ENCODE data around the gene THRB.

The THRB gene

DNA sequence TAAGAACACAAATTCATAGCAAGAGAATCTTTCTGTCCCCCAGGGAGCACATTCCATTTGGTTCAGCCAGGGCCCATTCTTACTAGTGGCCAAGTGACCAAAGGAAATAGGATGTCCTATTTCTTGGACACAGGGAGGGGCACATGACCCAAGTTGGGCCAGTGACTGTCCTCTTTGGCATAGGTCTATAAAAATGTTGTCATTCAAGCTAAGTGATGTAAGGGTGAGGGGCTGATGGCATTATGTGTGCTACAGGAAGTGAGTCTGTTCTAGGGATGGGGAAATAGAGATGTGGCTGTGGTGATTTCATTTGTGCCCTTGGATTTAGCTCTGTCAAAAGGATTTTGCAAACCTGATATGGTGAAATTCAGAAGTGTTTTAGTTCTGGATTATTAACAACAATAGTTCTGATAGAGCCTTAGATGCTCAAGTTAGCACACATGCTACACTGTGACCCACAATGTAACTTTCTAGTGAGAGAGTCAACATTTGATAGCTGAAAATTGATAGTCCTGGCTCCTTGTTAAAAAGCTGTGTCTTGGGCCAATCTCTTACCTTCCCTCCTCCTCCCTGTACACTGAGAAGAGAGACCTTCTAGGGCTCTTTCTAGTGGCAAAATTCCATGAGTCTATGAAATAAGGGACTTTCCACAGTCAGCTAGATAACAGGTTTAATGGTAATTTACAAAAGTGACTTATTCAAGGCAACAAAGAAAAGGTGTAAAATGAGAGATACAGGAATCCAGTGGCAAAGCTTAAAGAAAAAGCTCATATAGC lies 117.2 kb downstream of the THRB start:
- H3K27ac ChIP-seq (ENCODE audit: low read depth, low read length): no peak overlapping the region
- H4K20me1 ChIP-seq (ENCODE audit: low read depth, low read length): no peaks in the 10 kb centered on the region
- no peak overlapping the region for H3K9ac ChIP-seq (ENCODE audit: low read length)
- no peak overlapping the region for H2AFZ ChIP-seq (ENCODE audit: low read depth, low read length, severe bottlenecking)
- no peaks in the 10 kb centered on the region for H3K27me3 ChIP-seq (ENCODE audit: low read length)
- H3K4me2 ChIP-seq (ENCODE audit: low read depth, low read length, poor library complexity, severe bottlenecking): no peak overlapping the region
- no peaks in the 10 kb centered on the region for H3K9me3 ChIP-seq (ENCODE audit: insufficient read depth, low read length)
- no peaks in the 10 kb centered on the region for H3K79me2 ChIP-seq (ENCODE audit: insufficient read depth, low read length)
- TF ChIP-seq CTCF (IDR thresholded peaks at IDR 0.05; ENCODE audit: insufficient read depth, low read length, poor library complexity, severe bottlenecking) (no peak), EZH2phosphoT487 (conservative IDR thresholded peaks at IDR 0.05; ENCODE audit: low read length) (no peak)
- no peaks in the 10 kb centered on the region for H3K36me3 ChIP-seq (ENCODE audit: low read length)
- no peak overlapping the region for H3K4me3 ChIP-seq (ENCODE audit: insufficient read depth, low read length, poor library complexity, severe bottlenecking)
- H3K9me2 ChIP-seq (replicated peaks; ENCODE audit: insufficient read depth, low read length): no peaks in the 10 kb centered on the region
- no peaks in the 10 kb centered on the region for H3F3A ChIP-seq (ENCODE audit: insufficient read depth)

- H3K9me3 ChIP-seq (ENCODE audit: insufficient read depth, low read length): no peaks in the 10 kb centered on the region
- no peaks in the 10 kb centered on the region for H3F3A ChIP-seq (ENCODE audit: insufficient read depth)
- no peak overlapping the region for H3K4me3 ChIP-seq (ENCODE audit: insufficient read depth, low read length, poor library complexity, severe bottlenecking)
- no peaks in the 10 kb centered on the region for H4K20me1 ChIP-seq (ENCODE audit: low read depth, low read length)
- H3K36me3 ChIP-seq (ENCODE audit: low read length): no peaks in the 10 kb centered on the region
- H3K27ac ChIP-seq (ENCODE audit: low read depth, low read length): no peak overlapping the region
- no peak overlapping the region for H2AFZ ChIP-seq (ENCODE audit: low read depth, low read length, severe bottlenecking)
- no peaks in the 10 kb centered on the region for H3K79me2 ChIP-seq (ENCODE audit: insufficient read depth, low read length)
- H3K4me2 ChIP-seq (ENCODE audit: low read depth, low read length, poor library complexity, severe bottlenecking): no peak overlapping the region
- H3K27me3 ChIP-seq (ENCODE audit: low read length): no peaks in the 10 kb centered on the region
- no peak overlapping the region for H3K9ac ChIP-seq (ENCODE audit: low read length)
- no peaks in the 10 kb centered on the region for H3K9me2 ChIP-seq (replicated peaks; ENCODE audit: insufficient read depth, low read length)
- TF ChIP-seq CTCF (IDR thresholded peaks at IDR 0.05; ENCODE audit: insufficient read depth, low read length, poor library complexity, severe bottlenecking) (no peak), EZH2phosphoT487 (conservative IDR thresholded peaks at IDR 0.05; ENCODE audit: low read length) (no peak)
These were observed 118.7 kb downstream of the THRB start for GRCh38 chr3:24375947-24376384.

GRCh38 chr3:24374801-24375200 lies 119.8 kb downstream of the THRB start:
- Histone ChIP-seq H3K9me2 (replicated peaks; ENCODE audit: insufficient read depth, low read length) (no peaks in the 10 kb centered on the region), H2AFZ (ENCODE audit: low read depth, low read length, severe bottlenecking) (no peak overlapping the region)
- TF ChIP-seq EZH2phosphoT487 (conservative IDR thresholded peaks at IDR 0.05; ENCODE audit: low read length): no peak
- TF ChIP-seq CTCF (IDR thresholded peaks at IDR 0.05; ENCODE audit: insufficient read depth, low read length, poor library complexity, severe bottlenecking): no peak

More at GRCh38 chr3:24374801-24375200, 119.8 kb downstream of the THRB start:
- no peaks in the 10 kb centered on the region for H3K79me2 ChIP-seq (ENCODE audit: insufficient read depth, low read length)
- no peak overlapping the region for H3K27ac ChIP-seq (ENCODE audit: low read depth, low read length)
- no peaks in the 10 kb centered on the region for H3K36me3 ChIP-seq (ENCODE audit: low read length)
- no peaks in the 10 kb centered on the region for H3K9me3 ChIP-seq (ENCODE audit: insufficient read depth, low read length)
- no peaks in the 10 kb centered on the region for H4K20me1 ChIP-seq (ENCODE audit: low read depth, low read length)
- H3K4me3 ChIP-seq (ENCODE audit: insufficient read depth, low read length, poor library complexity, severe bottlenecking): no peak overlapping the region
- H3K27me3 ChIP-seq (ENCODE audit: low read length): no peaks in the 10 kb centered on the region
- no peaks in the 10 kb centered on the region for H3F3A ChIP-seq (ENCODE audit: insufficient read depth)
- H3K9ac ChIP-seq (ENCODE audit: low read length): no peak overlapping the region
- H3K4me2 ChIP-seq (ENCODE audit: low read depth, low read length, poor library complexity, severe bottlenecking): no peak overlapping the region

All from SU-DHL-6 (cell line).